ENCODE results near the gene OR2J3. TPM values are rescaled to one million over a fixed set of nuclear protein-coding genes. Genes with fewer than 3 reads are reported as not detected.

OR2J3 gene
- total RNA-seq, 1 experiment from 2014 or later = not detected

DNA sequence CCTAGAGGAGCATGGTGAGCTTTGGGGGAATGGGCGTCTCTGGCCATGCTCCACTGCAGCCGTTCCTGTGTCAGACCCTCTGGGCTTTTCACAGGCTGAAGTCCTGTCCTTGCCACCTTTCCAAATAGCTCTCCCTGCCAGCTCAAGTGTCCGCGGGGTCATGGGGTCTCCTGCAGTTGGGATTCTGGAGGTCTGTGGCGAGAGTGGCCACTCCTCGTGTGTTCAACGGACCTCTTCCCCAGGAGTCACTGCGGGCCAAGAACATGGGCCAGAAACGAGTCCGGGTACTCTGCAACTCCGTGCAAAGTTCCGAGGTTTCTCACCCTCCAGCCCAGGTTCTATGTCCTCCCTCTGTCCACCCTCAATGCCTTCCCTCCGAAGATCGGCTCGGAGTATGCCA lies 25.4 kb upstream of the OR2J3 start (continued):
- TF ChIP-seq ZBTB43 (CRISPR knock-in tag; IDR thresholded peaks at IDR 0.05) = no peak
- TF ChIP-seq, protein P1, sequence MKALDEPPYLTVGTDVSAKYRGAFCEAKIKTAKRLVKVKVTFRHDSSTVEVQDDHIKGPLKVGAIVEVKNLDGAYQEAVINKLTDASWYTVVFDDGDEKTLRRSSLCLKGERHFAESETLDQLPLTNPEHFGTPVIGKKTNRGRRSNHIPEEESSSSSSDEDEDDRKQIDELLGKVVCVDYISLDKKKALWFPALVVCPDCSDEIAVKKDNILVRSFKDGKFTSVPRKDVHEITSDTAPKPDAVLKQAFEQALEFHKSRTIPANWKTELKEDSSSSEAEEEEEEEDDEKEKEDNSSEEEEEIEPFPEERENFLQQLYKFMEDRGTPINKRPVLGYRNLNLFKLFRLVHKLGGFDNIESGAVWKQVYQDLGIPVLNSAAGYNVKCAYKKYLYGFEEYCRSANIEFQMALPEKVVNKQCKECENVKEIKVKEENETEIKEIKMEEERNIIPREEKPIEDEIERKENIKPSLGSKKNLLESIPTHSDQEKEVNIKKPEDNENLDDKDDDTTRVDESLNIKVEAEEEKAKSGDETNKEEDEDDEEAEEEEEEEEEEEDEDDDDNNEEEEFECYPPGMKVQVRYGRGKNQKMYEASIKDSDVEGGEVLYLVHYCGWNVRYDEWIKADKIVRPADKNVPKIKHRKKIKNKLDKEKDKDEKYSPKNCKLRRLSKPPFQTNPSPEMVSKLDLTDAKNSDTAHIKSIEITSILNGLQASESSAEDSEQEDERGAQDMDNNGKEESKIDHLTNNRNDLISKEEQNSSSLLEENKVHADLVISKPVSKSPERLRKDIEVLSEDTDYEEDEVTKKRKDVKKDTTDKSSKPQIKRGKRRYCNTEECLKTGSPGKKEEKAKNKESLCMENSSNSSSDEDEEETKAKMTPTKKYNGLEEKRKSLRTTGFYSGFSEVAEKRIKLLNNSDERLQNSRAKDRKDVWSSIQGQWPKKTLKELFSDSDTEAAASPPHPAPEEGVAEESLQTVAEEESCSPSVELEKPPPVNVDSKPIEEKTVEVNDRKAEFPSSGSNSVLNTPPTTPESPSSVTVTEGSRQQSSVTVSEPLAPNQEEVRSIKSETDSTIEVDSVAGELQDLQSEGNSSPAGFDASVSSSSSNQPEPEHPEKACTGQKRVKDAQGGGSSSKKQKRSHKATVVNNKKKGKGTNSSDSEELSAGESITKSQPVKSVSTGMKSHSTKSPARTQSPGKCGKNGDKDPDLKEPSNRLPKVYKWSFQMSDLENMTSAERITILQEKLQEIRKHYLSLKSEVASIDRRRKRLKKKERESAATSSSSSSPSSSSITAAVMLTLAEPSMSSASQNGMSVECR (CRISPR knock-in tag; IDR thresholded peaks at IDR 0.05; ENCODE audit: borderline replicate concordance) = no peak
- TF ChIP-seq, protein P2, sequence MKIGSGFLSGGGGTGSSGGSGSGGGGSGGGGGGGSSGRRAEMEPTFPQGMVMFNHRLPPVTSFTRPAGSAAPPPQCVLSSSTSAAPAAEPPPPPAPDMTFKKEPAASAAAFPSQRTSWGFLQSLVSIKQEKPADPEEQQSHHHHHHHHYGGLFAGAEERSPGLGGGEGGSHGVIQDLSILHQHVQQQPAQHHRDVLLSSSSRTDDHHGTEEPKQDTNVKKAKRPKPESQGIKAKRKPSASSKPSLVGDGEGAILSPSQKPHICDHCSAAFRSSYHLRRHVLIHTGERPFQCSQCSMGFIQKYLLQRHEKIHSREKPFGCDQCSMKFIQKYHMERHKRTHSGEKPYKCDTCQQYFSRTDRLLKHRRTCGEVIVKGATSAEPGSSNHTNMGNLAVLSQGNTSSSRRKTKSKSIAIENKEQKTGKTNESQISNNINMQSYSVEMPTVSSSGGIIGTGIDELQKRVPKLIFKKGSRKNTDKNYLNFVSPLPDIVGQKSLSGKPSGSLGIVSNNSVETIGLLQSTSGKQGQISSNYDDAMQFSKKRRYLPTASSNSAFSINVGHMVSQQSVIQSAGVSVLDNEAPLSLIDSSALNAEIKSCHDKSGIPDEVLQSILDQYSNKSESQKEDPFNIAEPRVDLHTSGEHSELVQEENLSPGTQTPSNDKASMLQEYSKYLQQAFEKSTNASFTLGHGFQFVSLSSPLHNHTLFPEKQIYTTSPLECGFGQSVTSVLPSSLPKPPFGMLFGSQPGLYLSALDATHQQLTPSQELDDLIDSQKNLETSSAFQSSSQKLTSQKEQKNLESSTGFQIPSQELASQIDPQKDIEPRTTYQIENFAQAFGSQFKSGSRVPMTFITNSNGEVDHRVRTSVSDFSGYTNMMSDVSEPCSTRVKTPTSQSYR (CRISPR knock-in tag; IDR thresholded peaks at IDR 0.05) = no peak
- TF ChIP-seq, protein P3, sequence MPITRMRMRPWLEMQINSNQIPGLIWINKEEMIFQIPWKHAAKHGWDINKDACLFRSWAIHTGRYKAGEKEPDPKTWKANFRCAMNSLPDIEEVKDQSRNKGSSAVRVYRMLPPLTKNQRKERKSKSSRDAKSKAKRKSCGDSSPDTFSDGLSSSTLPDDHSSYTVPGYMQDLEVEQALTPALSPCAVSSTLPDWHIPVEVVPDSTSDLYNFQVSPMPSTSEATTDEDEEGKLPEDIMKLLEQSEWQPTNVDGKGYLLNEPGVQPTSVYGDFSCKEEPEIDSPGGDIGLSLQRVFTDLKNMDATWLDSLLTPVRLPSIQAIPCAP (CRISPR knock-in tag; IDR thresholded peaks at IDR 0.05) = no peak
- TF ChIP-seq SMAD3 (CRISPR knock-in tag; IDR thresholded peaks at IDR 0.05; ENCODE audit: borderline replicate concordance) = no peak
- no peak for TF ChIP-seq ZNF121 (CRISPR knock-in tag; IDR thresholded peaks at IDR 0.05)
- no peak for TF ChIP-seq ZNF317 (CRISPR knock-in tag; IDR thresholded peaks at IDR 0.05; ENCODE audit: borderline replicate concordance, low read depth)
- no peak for TF ChIP-seq MAX (CRISPR knock-in tag; IDR thresholded peaks at IDR 0.05)
- TF ChIP-seq EMX1 (CRISPR knock-in tag; IDR thresholded peaks at IDR 0.05) = no peak
- TF ChIP-seq SOX15 (CRISPR knock-in tag; IDR thresholded peaks at IDR 0.05) = no peak
- TF ChIP-seq ZNF219 (CRISPR knock-in tag; IDR thresholded peaks at IDR 0.05; ENCODE audit: borderline replicate concordance) = no peak
- no peak for TF ChIP-seq CREM (CRISPR knock-in tag; IDR thresholded peaks at IDR 0.05)

- ATAC-seq = no peak
Measured at GRCh38 chr6:29087213-29087612, 20.6 kb upstream of the OR2J3 start, which contains the start of gene OR2B3. TSS of gene OR2B3 (minus strand) at chr6:29087313. CDS start at chr6:29087248, 65 bp downstream.

GRCh38 chr6:29092957-29093356 lies 14.9 kb upstream of the OR2J3 start:
- POLR2A ChIA-PET = no interaction called here
- no peak overlapping the region for H3K4me3 Mint-ChIP-seq
- ATAC-seq (no peak), DNase-seq (ENCODE audit: low spot score) (no peak)
- peaks cover 3% of the 10 kb centered on the region; the same call in 1 of the 2 replicates for H3K4me1 Mint-ChIP-seq
- no peaks in the 10 kb centered on the region for H3K36me3 Mint-ChIP-seq
- CTCF ChIA-PET = no interaction called here
- no peak overlapping the region for H3K27ac Mint-ChIP-seq
- peaks cover 4% of the 10 kb centered on the region; the same call in 1 of the 2 replicates for H3K9me3 Mint-ChIP-seq
- no peaks in the 10 kb centered on the region for H3K27me3 Mint-ChIP-seq (ENCODE audit: low read depth)
- no peak for TF ChIP-seq CBFB (CRISPR knock-in tag; IDR thresholded peaks at IDR 0.05; ENCODE audit: low read depth)
- TF ChIP-seq CREM (CRISPR knock-in tag; IDR thresholded peaks at IDR 0.05) = no peak
- TF ChIP-seq NR3C1 (CRISPR knock-in tag; conservative IDR thresholded peaks at IDR 0.05; ENCODE audit: low read depth) = no peak
- TF ChIP-seq, protein P4, sequence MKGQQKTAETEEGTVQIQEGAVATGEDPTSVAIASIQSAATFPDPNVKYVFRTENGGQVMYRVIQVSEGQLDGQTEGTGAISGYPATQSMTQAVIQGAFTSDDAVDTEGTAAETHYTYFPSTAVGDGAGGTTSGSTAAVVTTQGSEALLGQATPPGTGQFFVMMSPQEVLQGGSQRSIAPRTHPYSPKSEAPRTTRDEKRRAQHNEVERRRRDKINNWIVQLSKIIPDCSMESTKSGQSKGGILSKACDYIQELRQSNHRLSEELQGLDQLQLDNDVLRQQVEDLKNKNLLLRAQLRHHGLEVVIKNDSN (CRISPR knock-in tag; IDR thresholded peaks at IDR 0.05) = no peak
- no peak for TF ChIP-seq IRF2 (CRISPR knock-in tag; IDR thresholded peaks at IDR 0.05; ENCODE audit: borderline replicate concordance, low read depth)
- TF ChIP-seq OVOL2 (CRISPR knock-in tag; IDR thresholded peaks at IDR 0.05; ENCODE audit: borderline replicate concordance) = no peak
- TF ChIP-seq ZNF317 (CRISPR knock-in tag; IDR thresholded peaks at IDR 0.05; ENCODE audit: borderline replicate concordance, low read depth) = no peak
- TF ChIP-seq EMX1 (CRISPR knock-in tag; IDR thresholded peaks at IDR 0.05) = no peak
- TF ChIP-seq TEAD4 (CRISPR knock-in tag; IDR thresholded peaks at IDR 0.05) = no peak
- TF ChIP-seq, protein P5, sequence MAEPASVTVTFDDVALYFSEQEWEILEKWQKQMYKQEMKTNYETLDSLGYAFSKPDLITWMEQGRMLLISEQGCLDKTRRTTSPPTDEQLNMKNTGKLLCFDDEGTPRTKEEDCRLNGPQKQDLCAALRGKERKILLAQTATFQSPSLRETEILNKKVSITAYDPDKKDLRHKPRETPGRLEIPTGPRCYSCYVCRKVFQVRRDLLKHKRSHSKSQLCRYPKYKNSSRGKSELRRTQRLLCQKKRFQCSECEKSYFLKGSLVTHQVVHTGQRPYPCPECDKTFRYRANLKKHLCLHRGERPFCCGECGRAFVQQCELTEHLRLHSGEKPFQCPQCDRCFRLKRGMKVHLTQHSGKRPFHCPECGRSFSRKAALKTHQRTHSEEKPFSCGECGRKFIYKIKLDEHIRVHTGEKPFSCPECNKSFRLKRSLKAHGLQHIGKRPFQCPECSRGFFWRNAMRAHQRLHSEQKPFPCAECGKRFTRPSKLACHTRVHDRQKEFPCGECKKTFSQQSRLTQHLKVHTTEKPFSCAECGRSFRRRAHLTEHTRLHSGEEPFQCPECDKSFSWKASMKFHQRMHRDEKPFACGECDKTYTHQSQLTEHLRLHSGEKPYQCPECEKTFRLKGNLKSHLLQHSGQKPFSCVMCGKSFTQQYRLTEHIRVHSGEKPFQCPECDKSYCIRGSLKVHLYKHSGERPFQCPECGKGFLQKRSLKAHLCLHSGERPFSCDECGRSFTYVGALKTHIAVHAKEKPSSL (CRISPR knock-in tag; conservative IDR thresholded peaks at IDR 0.05) = no peak
- no peak for TF ChIP-seq ZBTB21 (CRISPR knock-in tag; IDR thresholded peaks at IDR 0.05; ENCODE audit: borderline replicate concordance)

More at GRCh38 chr6:29087213-29087612, 20.6 kb upstream of the OR2J3 start, which contains the start of gene OR2B3:
- TF ChIP-seq TEAD1 (CRISPR knock-in tag; IDR thresholded peaks at IDR 0.05) (no peak), SMAD4 (CRISPR knock-in tag; IDR thresholded peaks at IDR 0.05) (no peak)
- Mint-ChIP-seq H3K9me3 (no peaks in the 10 kb centered on the region), H3K36me3 (no peaks in the 10 kb centered on the region), H3K4me3 (no peak within 1 kb of the TSS), H3K27ac (no peak within 1 kb of the TSS), H3K4me1 (no peaks in the 10 kb centered on the region), H3K27me3 (ENCODE audit: low read depth) (no peaks in the 10 kb centered on the region; the same call in 1 of the 2 replicates)
- ChIA-PET CTCF (interaction anchor here (0.9 to 1.7 kb wide), 2 partner anchors 15 to 213 kb away, joined by 5 to 6 read pairs; no protein-coding TSS in a partner anchor), POLR2A (no interaction called here)
- DNase-seq (ENCODE audit: low spot score) = no peak
